H1 (cell line): ENCODE data around the gene C4orf46.

ENCODE experiments used
- CEBPB ChIP-seq: IDR thresholded peaks from 2 replicates; pipeline ENCODE4 v1.6.1; 2012; ENCODE audit warnings: low read depth, low read length
- GABPA ChIP-seq: IDR thresholded peaks from 2 replicates; pipeline ENCODE4 v1.6.1; 2011; ENCODE audit warnings: mild to moderate bottlenecking, low read length, moderate library complexity, borderline replicate concordance; ENCODE audit not compliant: insufficient read depth
- KDM1A ChIP-seq: fragments of 200-600, 300-600 bp; sonication (generic); IDR thresholded peaks from 2 replicates; pipeline ENCODE4 v1.7.1; 2016; ENCODE audit warnings: mild to moderate bottlenecking, low read length, borderline replicate concordance
- RAD21 ChIP-seq, 2 experiments: IDR thresholded peaks in 1 of 2; conservative IDR thresholded peaks in 1 of 2; 2 replicates each; pipeline ENCODE4 v1.6.1; 2011; ENCODE audit warnings: low read depth in 2 of 2, low read length in 2 of 2, improper control_type of control experiment in 1 of 2, inconsistent platforms in 1 of 2, mild to moderate bottlenecking in 1 of 2, moderate library complexity in 1 of 2
- TF ChIP-seq, protein P1 (sequence below), 3 experiments: IDR thresholded peaks; 1 replicate in 2 of 3; 2 replicates in 1 of 3; pipeline versions ENCODE4 v1.5.1 to v1.6.1; 2011; ENCODE audit warnings: low read length in 3 of 3, mild to moderate bottlenecking in 3 of 3, inconsistent platforms in 2 of 3, low read depth in 1 of 3, moderate library complexity in 1 of 3; ENCODE audit not compliant: insufficient read depth in 1 of 3; ENCODE audit errors: control extremely low read depth in 1 of 3

DNA sequence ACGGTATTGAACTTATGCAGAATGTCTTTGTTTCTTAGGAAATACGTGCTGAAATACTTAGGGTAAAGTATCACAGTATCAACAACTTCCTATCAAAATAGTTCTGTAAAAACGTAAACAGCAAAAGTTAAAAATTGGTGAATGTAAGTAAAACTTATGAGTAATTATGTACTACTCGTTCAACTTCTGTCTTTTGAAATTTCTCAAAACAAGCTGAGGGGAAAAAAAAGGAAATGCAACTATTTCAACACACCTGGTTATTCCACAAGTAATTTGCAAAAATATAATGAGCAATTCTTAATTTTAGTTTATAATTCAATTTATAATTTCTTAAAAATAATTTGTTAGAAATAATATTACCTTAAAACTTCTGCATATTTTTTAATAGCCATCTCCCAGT lies 43.2 kb upstream of the C4orf46 start:
- no peak for TF ChIP-seq GABPA
- no peak for TF ChIP-seq KDM1A
- TF ChIP-seq RAD21 (IDR thresholded peaks at IDR 0.05 in 1 of 2, conservative IDR thresholded peaks at IDR 0.05 in 1 of 2; ENCODE audit: low read depth in 2 of 2, low read length in 2 of 2), result no peak
- TF ChIP-seq, protein P1, sequence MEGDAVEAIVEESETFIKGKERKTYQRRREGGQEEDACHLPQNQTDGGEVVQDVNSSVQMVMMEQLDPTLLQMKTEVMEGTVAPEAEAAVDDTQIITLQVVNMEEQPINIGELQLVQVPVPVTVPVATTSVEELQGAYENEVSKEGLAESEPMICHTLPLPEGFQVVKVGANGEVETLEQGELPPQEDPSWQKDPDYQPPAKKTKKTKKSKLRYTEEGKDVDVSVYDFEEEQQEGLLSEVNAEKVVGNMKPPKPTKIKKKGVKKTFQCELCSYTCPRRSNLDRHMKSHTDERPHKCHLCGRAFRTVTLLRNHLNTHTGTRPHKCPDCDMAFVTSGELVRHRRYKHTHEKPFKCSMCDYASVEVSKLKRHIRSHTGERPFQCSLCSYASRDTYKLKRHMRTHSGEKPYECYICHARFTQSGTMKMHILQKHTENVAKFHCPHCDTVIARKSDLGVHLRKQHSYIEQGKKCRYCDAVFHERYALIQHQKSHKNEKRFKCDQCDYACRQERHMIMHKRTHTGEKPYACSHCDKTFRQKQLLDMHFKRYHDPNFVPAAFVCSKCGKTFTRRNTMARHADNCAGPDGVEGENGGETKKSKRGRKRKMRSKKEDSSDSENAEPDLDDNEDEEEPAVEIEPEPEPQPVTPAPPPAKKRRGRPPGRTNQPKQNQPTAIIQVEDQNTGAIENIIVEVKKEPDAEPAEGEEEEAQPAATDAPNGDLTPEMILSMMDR (IDR thresholded peaks at IDR 0.05; ENCODE audit: control extremely low read depth in 1 of 3, insufficient read depth in 1 of 3, low read depth in 1 of 3, low read length in 3 of 3), result no peak
- TF ChIP-seq CEBPB, result no peak
